Measurements from ENCODE around the gene SLC39A10.
"Not testable (repeated sequence)": the region's sequence is repeated elsewhere in the genome, so short reads cannot be mapped to it uniquely, and the experiment has no call there.

Gene SLC39A10

DNA sequence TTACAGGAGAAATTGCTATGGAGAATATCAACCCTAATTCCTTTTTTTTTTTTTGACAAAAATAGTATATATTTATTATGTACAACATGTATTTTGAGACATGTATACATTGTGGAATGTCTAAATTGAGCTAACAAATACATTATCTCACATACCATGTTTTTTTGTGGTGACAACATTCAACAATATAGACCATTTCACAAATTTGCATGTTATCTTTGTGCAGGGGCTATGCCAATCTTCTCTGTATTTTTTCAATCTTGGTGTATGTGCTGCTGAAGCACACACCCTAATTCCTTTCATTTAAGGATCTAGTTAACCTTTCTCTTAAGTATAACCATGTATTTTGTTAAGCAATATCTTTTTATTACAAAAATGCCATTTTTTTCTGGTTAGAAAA is 13.2 kb downstream of the SLC39A10 start:
- no peak overlapping the region for H3K4me3 ChIP-seq (ENCODE audit: low read depth, low read length)

DNA sequence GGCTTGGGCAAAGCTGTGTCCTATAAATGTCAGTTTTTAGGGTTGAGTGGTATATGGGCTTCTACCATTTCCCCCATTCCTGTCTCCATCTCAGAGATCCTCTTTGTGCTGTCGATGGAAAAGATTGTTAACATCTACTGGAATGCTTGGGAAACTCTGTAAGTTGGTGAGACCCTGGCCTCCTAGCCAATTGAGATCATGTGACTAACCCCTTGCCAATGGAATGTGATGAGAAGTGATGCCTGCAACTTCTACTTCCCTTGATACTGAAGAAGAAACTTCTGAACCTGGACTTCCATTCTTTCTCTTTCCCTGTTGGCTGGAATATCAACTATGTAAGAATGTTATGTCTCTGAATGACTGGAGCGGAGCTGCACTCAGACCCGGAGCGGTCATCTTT is 14.5 kb downstream of the SLC39A10 start:
- no peak overlapping the region for H3K4me3 ChIP-seq (ENCODE audit: low read depth, low read length)

DNA sequence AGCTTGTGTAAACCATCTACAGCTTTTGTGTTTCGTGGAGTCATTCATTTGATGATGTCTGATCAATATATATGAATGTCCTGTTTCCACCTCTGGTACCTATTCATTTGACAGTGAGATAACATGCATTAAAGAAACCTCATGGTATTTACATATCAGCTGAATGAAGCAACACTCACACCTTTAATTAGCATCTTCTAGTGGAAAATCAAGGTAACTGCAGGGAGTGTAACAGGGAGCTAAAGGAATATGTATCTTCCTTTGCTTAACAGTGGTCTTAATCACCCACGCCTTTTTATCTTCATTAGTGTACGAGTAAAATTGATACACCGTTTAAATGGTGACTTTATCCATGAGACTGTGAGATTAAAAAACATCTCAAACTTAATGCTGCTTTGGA is 15.6 kb downstream of the SLC39A10 start:
- H3K4me3 ChIP-seq (ENCODE audit: low read depth, low read length) = no peak overlapping the region

DNA sequence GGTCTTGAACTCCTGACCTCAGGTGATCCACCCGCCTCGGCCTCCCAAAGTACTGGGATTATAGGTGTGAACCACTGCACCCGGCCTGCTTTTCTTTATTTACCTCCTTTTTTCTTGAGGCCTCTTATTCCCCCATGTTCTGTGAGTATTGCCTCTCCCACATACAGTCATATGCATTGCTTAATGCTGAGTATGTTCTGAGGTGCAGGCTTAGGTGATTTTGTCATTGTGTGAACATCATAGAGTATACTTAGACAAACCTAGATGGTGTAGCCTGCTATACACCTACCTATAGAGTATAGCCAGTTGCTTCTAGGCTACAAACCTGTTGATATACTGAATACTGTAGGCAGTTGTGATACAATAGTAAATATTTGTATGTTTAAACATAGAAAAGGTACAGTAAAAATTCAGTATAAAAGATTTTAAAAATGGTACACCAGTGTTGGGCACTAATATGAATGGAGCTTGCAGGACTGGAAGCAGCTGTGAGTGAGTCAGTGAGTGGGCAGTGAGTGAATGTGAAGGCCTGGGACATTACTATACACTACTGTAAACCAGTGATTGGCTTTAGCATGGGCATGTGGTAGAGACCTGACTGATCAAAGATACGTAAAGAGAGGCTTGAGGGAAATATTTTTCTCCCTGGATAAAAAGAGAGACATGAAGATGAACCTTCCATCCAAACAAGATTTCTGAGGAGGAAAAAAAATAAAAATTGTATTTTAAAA is 17.6 kb downstream of the SLC39A10 start:
- no peak overlapping the region for H3K4me3 ChIP-seq (ENCODE audit: low read depth, low read length)

DNA sequence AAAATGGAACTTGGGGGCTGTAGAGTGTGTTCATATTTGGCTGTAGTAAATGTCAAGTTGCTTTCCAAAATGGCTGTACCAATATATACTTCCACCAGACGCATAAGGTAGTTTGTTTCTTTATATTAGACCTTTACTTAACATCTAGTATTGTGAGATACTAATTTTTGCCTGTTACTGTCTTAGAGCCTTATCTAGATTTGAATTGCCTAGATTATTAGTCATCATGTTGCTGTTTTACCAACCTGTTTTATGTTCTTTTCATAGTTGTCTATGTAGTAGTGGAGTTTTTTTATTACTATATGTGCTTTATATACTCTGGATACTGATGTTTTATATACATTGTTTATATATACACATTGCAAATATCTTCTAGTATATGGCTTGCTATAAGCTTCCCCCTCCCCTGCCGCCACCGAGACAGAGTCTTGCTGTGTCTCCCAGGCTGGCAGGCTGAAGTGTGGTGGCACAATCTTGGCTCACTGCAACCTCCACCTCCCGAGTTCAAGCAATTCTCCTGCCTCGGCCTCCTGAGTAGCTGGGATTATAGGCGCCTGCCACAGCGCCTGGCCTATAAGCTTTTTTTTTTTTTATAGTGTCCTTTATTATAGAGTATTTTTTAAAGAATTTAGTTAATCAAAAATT is 18.9 kb downstream of the SLC39A10 start:
- no peak overlapping the region for H3K4me3 ChIP-seq (ENCODE audit: low read depth, low read length)

DNA sequence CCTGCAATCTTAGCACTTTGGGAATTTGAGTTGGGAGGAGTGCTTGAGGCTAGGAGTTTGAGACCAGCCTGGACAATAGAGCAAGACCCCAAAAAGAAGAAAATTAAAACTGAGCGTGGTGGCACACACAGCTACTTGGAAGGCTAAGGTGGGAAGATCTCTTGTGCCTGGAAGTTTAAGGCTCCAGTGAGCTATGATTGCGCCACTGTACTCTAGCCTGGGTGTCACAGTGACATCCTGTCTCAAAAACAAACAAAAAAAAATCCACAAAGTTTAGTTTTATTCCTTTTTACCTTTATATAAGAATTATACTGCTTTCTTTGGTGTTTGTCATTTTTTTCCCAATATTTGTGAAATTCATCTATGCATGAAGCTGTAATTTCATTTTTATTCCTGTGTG is 20.3 kb downstream of the SLC39A10 start:
- no peak overlapping the region for H3K4me3 ChIP-seq (ENCODE audit: low read depth, low read length)

DNA sequence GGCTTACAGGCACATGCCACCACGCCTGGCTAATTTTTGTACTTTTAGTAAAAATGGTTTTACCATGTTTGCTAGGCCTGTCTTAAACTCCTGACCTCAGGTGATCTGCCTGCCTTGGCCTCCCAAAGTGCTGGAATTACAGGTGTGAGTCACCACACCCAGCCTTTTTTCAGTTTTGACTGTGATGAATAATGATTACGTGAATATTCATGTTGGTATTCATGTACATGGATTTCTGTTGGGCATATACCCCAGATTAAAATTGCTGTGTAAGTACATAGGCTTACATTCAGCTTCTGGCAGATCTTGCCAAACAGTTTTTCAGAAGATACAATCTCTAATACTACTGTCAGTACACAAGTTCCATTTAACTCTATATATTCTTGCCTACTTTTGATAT is 20.9 kb downstream of the SLC39A10 start:
- no peak overlapping the region for H3K4me3 ChIP-seq (ENCODE audit: low read depth, low read length)

DNA sequence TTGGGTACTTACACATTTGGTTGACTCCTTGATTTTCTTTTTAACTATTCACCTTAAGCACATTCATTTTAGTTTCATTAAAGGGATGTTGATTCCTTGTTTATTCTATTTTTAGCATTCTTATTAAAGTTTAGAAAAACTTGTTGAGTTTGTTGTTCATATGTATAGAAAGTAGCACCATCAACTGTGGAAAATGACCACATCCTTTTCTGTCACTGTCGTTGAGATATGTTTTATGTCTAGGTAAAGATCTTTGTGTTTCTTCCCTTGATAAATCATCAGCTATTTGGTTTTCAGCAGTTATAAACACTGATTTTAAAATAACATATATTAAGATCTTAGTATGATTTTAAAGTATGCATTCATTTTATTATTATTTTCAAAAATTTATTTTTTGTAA is 25.1 kb downstream of the SLC39A10 start:
- no peak overlapping the region for H3K4me3 ChIP-seq (ENCODE audit: low read depth, low read length)

DNA sequence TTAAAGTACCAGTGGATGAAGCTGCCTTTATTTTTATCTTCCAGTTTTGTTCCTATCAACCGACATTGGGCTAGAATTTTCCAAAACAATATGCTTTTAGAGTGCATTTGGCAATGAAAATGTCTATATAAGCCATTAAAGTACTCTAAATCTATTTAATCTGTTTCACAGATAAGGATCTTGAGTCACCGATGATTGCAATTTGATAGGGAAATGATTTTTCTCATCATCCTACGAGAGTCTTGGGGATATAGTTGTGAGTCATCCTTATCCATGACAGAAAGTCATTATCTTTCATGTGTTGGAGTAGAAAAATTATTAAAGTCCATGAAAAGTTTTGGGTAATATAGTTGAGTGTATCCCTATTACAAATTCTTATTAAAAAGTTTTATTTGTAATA is 26.1 kb downstream of the SLC39A10 start:
- no peak overlapping the region for H3K4me3 ChIP-seq (ENCODE audit: low read depth, low read length)

DNA sequence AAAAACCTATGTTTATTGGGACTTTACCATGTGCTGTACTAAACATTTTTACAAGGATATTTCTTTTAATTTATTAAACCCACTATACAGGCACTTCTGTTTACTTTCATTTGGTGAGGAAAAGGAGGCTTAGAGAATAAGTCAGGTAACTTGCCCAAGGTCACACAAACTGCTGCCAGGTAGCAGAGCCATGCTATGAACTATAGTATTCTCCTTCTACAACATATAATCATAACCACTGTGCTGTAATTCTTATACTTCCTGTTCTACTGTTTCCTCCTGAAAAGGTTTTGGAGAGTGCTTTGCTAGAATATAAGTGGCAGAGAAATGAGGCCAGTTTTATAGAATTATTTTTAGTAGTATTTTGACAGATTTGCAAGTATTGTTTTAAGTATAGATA is 29.5 kb downstream of the SLC39A10 start:
- no peak overlapping the region for H3K4me3 ChIP-seq (ENCODE audit: low read depth, low read length)

DNA sequence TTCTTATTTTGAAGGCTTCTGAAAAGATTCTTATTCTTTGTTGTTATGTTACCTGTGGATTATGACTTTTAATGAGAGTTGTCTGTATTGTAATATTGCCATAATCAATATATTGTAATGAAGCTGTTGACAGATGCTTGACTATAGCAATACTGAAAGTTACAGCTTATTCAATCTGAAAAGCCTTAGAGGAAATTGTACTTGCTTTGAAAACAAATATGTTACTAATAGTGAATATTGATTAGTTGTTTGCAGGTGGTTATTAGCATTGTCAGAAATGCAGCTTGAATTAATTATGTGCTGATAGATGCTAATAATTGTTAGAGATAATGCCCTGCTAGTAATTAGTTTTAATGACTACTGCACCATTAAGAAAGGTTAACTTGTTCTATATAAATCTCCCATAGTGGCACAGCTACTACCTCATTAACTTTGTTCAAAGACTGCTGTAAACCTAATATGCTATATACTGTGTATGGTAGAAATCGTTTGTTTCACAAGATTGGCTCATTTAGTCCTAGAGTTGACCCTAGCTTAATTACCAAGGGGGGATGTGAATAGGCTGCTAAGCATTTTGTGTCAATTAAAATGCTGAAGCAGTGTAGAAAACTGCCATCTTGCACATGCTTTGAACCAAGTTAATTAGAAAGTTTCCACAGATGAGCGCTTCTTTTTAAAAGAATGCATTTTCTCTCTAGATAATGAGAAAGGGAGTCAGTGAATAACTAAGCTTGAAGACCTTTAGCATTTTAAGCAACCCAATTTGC is 30.5 kb downstream of the SLC39A10 start:
- no peak overlapping the region for H3K4me3 ChIP-seq (ENCODE audit: low read depth, low read length)

DNA sequence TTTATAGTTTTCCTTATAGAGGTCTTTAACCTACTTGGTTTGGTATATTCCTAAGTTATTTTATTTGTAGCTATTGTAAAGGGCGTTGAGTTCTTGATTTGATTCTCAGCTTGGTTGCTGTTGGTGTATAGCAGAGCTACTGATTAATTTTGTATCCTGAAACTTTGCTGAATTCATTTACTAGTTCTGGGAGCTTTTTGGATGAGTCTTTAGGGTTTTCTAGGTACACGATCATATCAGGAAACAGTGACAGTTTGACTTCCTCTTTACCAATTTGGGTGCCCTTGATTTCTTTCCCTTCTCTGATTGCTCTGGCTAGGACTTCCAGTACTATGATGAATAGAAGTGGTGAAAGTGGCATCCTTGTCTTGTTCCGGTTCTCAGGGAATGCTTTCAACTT is 35.5 kb downstream of the SLC39A10 start:
- not testable (repeated sequence) for H3K4me3 ChIP-seq (ENCODE audit: low read depth, low read length)

DNA sequence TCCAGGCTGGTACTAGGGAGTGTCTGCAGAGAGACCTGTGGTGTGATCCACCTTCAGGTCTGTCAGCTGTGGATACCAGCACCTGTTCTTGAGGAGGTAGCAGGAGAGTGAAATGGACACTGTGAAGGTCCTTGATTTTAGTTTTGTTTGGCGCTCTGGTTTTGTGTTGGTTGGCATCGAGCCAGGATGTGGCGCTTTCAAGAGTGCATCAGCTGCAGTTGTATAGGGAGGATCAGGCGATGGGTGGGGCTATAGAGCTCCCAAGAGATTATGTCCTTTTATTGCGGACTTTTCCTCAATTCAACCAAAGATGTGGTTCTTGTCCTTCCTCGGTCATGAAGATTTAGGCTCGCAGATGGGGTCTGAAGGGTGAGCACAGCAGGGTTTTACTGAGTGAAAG is 37.5 kb downstream of the SLC39A10 start:
- H3K4me3 ChIP-seq (ENCODE audit: low read depth, low read length) = no peak overlapping the region

DNA sequence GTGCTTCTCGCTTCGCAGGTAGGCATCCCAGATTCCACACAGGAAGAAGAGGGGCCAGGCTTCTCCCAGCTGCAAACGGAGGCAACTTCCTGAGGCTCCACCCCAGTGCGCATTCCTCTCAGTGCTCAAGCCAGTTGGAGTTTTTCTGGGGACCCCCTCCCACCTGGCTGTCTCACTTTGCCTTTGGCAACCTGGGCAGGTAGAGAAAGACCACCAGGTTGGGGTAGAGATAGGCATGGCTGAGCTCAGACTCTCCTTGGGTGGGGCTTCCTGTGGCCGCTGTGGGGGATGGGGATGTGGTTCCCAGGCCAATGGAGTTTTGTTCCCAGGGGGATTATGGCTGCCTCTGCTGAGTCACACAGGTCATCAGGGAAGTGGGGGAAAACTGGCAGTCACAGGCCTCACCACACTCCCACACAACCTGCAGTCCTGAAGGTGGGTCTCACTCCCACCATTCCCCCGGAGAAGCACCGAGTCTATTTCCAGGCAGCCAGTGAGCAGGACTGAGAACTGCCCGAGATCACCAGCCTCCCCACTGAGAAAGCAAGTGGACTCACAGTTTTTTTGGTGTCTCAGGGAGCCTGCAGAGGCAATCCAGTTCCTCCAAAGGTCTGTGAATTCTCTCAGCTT is 38.1 kb downstream of the SLC39A10 start:
- no peak overlapping the region for H3K4me3 ChIP-seq (ENCODE audit: low read depth, low read length)

DNA sequence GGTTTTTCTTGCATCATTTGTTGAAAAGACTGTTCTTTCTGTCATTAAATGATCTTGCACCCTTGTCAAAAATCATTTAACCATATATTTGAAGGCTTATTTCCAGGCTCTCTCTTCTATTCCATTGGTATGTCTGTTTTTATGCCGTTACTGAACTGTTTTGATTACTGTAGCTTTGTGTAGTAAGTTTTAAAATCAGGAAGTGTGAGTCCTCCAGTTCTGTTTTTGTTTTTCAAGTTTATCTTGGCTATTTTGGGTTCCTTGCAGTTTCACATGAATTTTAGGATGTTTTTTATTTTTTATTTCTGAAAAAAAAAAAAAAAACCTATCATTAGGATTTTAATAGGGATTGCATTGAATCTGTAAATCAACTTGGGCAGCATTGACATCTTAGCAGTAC is 39.0 kb downstream of the SLC39A10 start:
- H3K4me3 ChIP-seq (ENCODE audit: low read depth, low read length) = no peak overlapping the region

DNA sequence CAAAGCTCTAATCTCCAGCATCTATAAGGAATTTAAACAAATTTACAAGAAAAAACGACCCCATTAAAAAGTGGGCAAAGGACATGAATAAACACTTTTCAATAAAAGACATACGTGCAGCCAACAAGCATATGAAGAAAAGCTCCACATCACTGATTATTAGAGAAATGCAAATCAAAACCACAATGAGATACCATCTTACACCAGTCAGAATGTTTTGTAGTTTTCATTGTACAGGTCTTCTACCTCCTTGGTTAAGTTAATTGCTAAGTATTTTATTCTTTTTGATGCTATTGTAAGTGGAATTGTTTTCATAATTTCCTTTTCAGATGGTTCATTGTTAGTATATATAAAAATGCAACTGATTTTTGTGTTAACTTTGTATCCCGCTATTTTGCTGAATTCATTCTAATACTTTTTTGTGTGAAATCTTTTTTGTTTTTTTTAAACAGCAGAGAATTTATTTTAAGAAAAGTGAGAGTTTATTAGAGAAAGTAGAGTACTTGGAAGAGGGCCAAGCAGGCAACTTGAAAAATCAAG is 40.7 kb downstream of the SLC39A10 start:
- H3K4me3 ChIP-seq (ENCODE audit: low read depth, low read length) = no peak overlapping the region

DNA sequence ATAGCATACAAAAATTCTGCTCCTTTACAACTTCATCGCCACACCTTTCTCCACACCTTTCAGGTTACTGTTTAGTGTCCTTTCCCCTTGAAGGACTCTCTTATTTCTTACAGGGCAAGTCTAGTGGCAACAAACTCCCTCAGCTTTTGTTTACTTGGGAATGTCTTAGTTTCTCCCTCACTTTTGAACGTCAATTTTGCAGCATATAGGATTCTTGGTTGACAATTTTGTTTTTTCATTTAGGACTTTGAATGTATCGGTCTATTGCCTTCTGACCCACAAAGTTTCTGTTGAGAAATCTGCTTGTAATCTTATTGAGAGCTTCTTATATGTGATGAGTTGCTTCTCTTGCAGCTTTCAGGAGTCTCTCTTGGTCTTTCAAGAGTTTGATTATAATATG is 43.5 kb downstream of the SLC39A10 start:
- no peak overlapping the region for H3K4me3 ChIP-seq (ENCODE audit: low read depth, low read length)

DNA sequence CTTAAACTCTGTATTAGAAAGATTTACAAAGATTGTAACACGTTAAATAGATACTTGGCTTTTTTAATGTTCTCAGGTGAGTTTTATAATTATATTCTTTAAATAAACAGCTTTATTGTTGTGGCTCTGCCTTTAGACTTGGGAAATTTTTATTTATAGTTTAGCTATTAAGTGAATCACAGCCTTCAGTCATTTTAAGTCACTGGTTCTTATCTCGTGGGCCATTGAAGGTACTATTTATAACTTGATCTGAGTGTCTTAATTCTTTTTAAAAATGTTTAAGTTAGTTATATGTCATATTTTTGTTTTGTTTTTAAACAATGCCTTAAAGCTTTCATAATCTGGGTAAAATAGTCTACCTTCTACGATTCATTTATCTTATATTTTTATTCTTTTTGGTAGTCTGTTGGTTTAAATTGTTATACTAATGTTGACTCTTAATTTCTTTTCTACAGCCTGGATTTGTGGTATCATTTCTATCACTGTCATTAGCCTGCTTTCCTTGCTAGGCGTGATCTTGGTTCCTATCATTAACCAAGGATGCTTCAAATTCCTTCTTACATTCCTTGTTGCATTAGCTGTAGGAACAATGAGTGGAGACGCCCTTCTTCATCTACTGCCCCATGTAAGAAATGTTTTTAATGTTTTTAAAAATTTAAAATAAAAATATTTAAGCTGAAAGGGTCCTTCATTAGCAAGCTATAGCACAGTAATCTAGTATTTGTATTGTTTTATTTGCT is 49.3 kb downstream of the SLC39A10 start:
- H3K4me3 ChIP-seq (ENCODE audit: low read depth, low read length) = no peak overlapping the region

DNA sequence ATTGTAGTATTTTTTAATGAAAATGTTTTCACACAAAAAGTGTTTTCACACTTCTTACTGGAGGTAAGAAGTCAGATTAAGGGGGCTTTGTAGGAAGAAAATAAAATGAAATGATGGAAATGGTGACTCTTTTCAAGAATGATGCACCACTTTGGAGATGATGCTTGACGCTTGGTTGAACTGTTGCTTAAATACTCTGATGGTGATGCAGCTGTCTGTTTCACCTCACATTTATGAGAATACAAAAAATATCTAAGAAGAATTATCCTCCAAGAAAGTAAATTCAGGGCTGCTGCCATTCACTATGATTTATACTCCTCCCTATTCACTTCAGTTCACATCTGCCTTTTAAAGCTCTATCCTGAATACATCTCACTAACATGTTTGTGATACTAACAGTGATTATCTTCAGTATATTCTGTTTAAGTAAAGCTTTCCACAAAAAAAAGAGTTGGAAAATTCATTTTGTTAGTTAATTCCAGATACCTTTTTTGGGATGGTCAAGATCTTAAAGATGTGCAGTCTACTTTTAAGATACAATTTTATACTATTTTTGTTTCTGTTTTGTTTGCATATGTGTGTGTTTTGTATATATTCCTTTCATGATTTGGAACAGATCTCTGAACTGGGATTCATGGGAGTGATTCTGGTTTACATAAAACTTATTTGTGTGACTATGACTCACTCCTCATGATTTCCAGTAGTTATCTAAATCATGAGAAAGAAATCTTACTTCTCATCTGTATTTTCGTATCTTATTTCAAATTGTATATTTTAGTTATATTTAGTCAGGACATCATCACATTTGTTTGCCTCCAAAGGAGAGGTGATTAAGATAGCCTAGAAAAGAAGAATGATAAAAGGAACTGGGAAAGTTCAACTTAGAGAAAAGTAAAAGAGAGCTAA is 53.1 kb downstream of the SLC39A10 start:
- H3K4me3 ChIP-seq (ENCODE audit: low read depth, low read length) = no peak overlapping the region

DNA sequence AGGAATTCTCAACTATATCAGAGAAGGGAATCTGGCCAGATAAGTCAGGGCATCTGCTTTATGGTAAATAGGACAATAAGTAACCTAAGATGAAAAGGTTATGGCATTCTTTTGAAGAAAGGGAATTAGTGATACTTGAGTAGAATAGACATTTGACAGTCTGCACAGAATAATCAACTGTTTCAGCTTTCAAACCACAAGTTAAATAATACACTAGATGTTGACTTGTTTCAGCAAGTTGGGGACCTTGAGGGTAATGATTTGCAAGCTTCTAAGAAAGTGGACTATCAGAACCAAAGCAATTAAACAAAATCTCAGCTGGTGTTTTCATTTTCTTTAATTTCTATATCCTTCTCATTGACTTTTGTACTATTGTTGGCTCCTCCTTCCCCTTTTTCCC is 54.5 kb downstream of the SLC39A10 start:
- no peak overlapping the region for H3K4me3 ChIP-seq (ENCODE audit: low read depth, low read length)
